Loucy (cell line): Measurements from ENCODE around the gene WDR4.
"Not testable (repeated sequence)": the region's sequence is repeated elsewhere in the genome, so short reads cannot be mapped to it uniquely, and the experiment has no call there.

ENCODE experiments used
- H2AFZ ChIP-seq: fragments of 200-600 bp; sonication (generic); 2 replicates; pipeline ENCODE4 v1.6.0; 2016; ENCODE audit warnings: antibody characterized with exemption, mild to moderate bottlenecking, low read length, moderate library complexity
- H3F3A ChIP-seq: fragments of 200-600 bp; 2 replicates; pipeline ENCODE4 v1.6.0; 2016; ENCODE audit warnings: antibody characterized with exemption, low read depth, mild to moderate bottlenecking
- H3K27me3 ChIP-seq: fragments of 200-600 bp; sonication (generic); 2 replicates; pipeline ENCODE4 v1.6.1; 2014; ENCODE audit warnings: low read length, mild to moderate bottlenecking; ENCODE audit not compliant: insufficient read depth, poor library complexity, severe bottlenecking
- H3K36me3 ChIP-seq: fragments of 200-600 bp; sonication (generic); 2 replicates; pipeline ENCODE4 v1.6.1; 2016; ENCODE audit warnings: low read length; ENCODE audit not compliant: insufficient read depth
- H3K4me1 ChIP-seq: fragments of 200-600 bp; sonication (generic); 2 replicates; pipeline ENCODE4 v1.5.1; 2014; ENCODE audit warnings: low read length, mild to moderate bottlenecking; ENCODE audit not compliant: insufficient read depth, poor library complexity, severe bottlenecking
- H3K4me2 ChIP-seq: fragments of 200-600 bp; sonication (generic); 2 replicates; pipeline ENCODE4 v1.6.0; 2014; ENCODE audit warnings: antibody characterized with exemption, low read length, low read depth, mild to moderate bottlenecking; ENCODE audit not compliant: poor library complexity, severe bottlenecking
- H3K4me3 ChIP-seq: fragments of 200-600 bp; sonication (generic); 2 replicates; pipeline ENCODE4 v1.5.1; 2014; ENCODE audit warnings: low read length, mild to moderate bottlenecking, mixed read lengths; ENCODE audit not compliant: poor library complexity, severe bottlenecking
- H3K79me2 ChIP-seq: fragments of 200-600 bp; sonication (generic); 2 replicates; pipeline ENCODE4 v1.6.1; 2014; ENCODE audit warnings: low read length; ENCODE audit not compliant: insufficient read depth
- H3K9ac ChIP-seq: fragments of 200-600 bp; sonication (generic); 2 replicates; pipeline ENCODE4 v1.6.0; 2014; ENCODE audit warnings: mild to moderate bottlenecking, low read depth, low read length, moderate library complexity; ENCODE audit not compliant: poor library complexity, severe bottlenecking
- H3K9me2 ChIP-seq: fragments of 200-600 bp; sonication (generic); replicated peaks from 2 replicates; pipeline ENCODE4 v1.6.1; 2016; ENCODE audit warnings: low read depth, low read length, mixed read lengths
- H3K9me3 ChIP-seq: fragments of 200-600 bp; sonication (generic); 2 replicates; pipeline ENCODE4 v1.6.1; 2014; ENCODE audit warnings: mild to moderate bottlenecking, antibody characterized with exemption, low read length, low read depth; ENCODE audit not compliant: insufficient read depth
- H4K20me1 ChIP-seq: fragments of 200-600 bp; sonication (generic); 2 replicates; pipeline ENCODE4 v1.6.0; 2014; ENCODE audit warnings: antibody characterized with exemption, low read length, mild to moderate bottlenecking; ENCODE audit not compliant: insufficient read depth, poor library complexity, severe bottlenecking
- EZH2phosphoT487 ChIP-seq: fragments of 200-600 bp; IDR thresholded peaks from 2 replicates; pipeline ENCODE4 v1.6.1; 2018; ENCODE audit warnings: antibody characterized with exemption, mild to moderate bottlenecking, moderate library complexity, borderline replicate concordance
- TF ChIP-seq, protein P1 (sequence below): fragments of 200-600 bp; sonication (generic); conservative IDR thresholded peaks from 2 replicates; pipeline ENCODE4 v1.5.1; 2014; ENCODE audit warnings: mild to moderate bottlenecking, antibody characterized with exemption, low read length

The WDR4 gene

GRCh38 chr21:42844411-42845113 lies 34.8 kb downstream of the WDR4 start:
- no peaks in the 10 kb centered on the region for H3K9me3 ChIP-seq
- H3K79me2 ChIP-seq = peaks cover 19% of the 10 kb centered on the region; the same call in 1 of the 2 replicates
- H3K4me2 ChIP-seq = no peak overlapping the region
- H2AFZ ChIP-seq = no peak overlapping the region
- H3K27me3 ChIP-seq = no peaks in the 10 kb centered on the region
- TF ChIP-seq EZH2phosphoT487 = no peak
- TF ChIP-seq, protein P1, sequence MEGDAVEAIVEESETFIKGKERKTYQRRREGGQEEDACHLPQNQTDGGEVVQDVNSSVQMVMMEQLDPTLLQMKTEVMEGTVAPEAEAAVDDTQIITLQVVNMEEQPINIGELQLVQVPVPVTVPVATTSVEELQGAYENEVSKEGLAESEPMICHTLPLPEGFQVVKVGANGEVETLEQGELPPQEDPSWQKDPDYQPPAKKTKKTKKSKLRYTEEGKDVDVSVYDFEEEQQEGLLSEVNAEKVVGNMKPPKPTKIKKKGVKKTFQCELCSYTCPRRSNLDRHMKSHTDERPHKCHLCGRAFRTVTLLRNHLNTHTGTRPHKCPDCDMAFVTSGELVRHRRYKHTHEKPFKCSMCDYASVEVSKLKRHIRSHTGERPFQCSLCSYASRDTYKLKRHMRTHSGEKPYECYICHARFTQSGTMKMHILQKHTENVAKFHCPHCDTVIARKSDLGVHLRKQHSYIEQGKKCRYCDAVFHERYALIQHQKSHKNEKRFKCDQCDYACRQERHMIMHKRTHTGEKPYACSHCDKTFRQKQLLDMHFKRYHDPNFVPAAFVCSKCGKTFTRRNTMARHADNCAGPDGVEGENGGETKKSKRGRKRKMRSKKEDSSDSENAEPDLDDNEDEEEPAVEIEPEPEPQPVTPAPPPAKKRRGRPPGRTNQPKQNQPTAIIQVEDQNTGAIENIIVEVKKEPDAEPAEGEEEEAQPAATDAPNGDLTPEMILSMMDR = no peak
- no peak overlapping the region for H3K4me3 ChIP-seq
- H3K9ac ChIP-seq = no peak overlapping the region
- H3K36me3 ChIP-seq = peaks cover 75% of the 10 kb centered on the region
- no peaks in the 10 kb centered on the region for H3K4me1 ChIP-seq
- H4K20me1 ChIP-seq = no peaks in the 10 kb centered on the region
- no peaks in the 10 kb centered on the region for H3K9me2 ChIP-seq
- no peaks in the 10 kb centered on the region for H3F3A ChIP-seq

DNA sequence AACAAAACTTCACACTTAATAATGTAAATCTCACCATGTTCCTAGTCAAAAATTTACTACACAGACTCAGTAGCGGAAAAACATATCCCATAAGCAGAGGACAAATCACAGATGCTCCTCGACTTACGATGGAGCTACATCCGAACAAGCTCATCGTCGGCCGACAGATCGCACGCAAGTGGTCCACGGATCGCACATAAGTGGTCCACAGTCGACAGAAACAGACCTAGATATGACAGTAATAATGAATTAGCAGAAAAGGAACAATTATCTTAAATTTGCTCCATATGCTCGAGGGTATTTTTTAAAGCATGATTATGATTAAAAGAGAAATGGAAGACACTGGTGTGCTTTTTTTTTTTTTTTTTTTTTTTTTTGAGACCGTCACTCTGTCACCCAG lies 36.3 kb downstream of the WDR4 start:
- H4K20me1 ChIP-seq = no peaks in the 10 kb centered on the region
- H3K4me2 ChIP-seq = no peak overlapping the region
- no peaks in the 10 kb centered on the region for H3F3A ChIP-seq
- no peaks in the 10 kb centered on the region for H3K9me3 ChIP-seq
- TF ChIP-seq, protein P1 = no peak
- no peak for TF ChIP-seq EZH2phosphoT487
- peaks cover 19% of the 10 kb centered on the region; the same call in 1 of the 2 replicates for H3K79me2 ChIP-seq
- H2AFZ ChIP-seq = no peak overlapping the region
- H3K36me3 ChIP-seq = peaks cover 74% of the 10 kb centered on the region
- no peaks in the 10 kb centered on the region for H3K27me3 ChIP-seq
- H3K9ac ChIP-seq = no peak overlapping the region
- H3K9me2 ChIP-seq = no peaks in the 10 kb centered on the region
- H3K4me3 ChIP-seq = no peak overlapping the region
- no peaks in the 10 kb centered on the region for H3K4me1 ChIP-seq

DNA sequence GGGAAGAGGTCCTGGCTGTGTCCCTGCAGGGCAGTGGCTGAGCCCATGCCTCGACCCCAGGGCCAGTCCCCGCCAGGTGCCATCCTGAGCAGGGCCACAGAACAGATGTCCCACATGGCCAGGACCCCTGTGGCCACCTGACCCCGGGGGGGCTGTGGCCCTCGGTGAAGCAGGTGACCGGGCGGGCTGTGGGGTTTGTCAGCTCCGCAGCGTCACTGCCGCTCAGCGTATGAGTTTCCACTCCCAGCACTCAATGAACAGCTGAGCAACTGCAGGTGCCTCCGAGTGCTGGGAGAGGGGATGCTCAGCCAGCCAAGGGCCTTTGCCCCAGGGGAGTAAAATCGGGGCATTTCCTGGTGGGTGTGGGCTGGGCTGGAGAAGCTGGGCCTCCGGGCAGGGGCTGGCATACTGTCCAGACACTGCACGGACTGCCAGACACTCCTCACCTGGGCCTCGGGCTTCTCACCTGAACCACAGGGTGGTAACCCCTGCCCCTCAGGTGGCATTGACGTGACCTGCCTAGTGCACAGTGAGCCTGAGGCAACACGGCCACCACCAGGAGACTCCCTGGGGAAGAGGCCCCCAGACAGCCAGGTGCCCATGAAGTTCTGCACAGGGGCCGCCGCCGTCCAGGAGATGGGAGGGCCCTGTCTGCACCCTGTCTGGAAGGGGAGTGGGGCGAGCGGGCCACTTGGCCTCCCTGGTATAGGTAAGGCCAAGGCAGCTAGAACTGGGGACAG lies 37.3 kb downstream of the WDR4 start:
- H2AFZ ChIP-seq, H4K20me1 ChIP-seq, H3K9me3 ChIP-seq, H3K4me2 ChIP-seq, H3K27me3 ChIP-seq, H3K4me3 ChIP-seq, H3K9ac ChIP-seq, H3K9me2 ChIP-seq, H3F3A ChIP-seq, H3K4me1 ChIP-seq: not testable (repeated sequence)
- peaks cover 65% of the 10 kb centered on the region for H3K36me3 ChIP-seq
- H3K79me2 ChIP-seq = peaks cover 19% of the 10 kb centered on the region; the same call in 1 of the 2 replicates
